A375 (cell line): ENCODE data around the gene ACAA1. TPM values are rescaled to one million over a fixed set of nuclear protein-coding genes. Genes with fewer than 3 reads are reported as not detected.

Experiments used
- small RNA-seq: library from RNA; depleted of rRNA; stranded (forward); fragments of <200 nt; gene quantifications from one replicate; pipeline ENCODE3, GENCODE V24; 2014
- total RNA-seq: library from RNA; depleted of rRNA; stranded (reverse); fragments of >200 nt; shearing (Covaris generic); gene quantifications from 2 replicates; pipeline ENCODE4 v1.2.3, GENCODE V29; 2014; rRNA removed

The ACAA1 gene
- total RNA-seq, result 17.7 and 26.8 TPM in 2 replicates

GRCh38 chr3:38136777-38137614, at the start of gene ACAA1:
Gene ACAA1 (minus strand): TSS chr3:38137127. CDS start chr3:38137035, 92 bp downstream.

GRCh38 chr3:38164952-38165721, 28.2 kb upstream of the ACAA1 start, which contains the start of gene OXSR1:
Gene OXSR1 (plus strand): TSS chr3:38165537. CDS start chr3:38165877, 340 bp downstream.

GRCh38 chr3:38138349-38139190, 1.6 kb upstream of the ACAA1 start, which contains the start of gene MYD88:
Gene MYD88 (plus strand): TSS chr3:38138661. CDS start chr3:38138701, 40 bp downstream.

Small RNA genes lying within 50 kb of the gene (small RNA-seq; reads per million reads assigned to genes)
- gene RF00019, result not detected

Other genes with a start within 250 kb of the ACAA1 start
- gene VILL, start 146.3 kb downstream of the ACAA1 start, total RNA-seq, result 2.0 and 2.9 TPM in 2 replicates
- 6.8 and 7.2 TPM in 2 replicates for gene PLCD1, start 107.5 kb downstream of the ACAA1 start, total RNA-seq
- gene DLEC1, start 97.9 kb downstream of the ACAA1 start, total RNA-seq, result 0.11 TPM in 1 of 2 replicates, not detected in the other
- 3.3 and 5.5 TPM in 2 replicates for gene MYD88, start 1.5 kb upstream of the ACAA1 start, total RNA-seq
- 39.6 and 40.4 TPM in 2 replicates for gene OXSR1, start 28.4 kb upstream of the ACAA1 start, total RNA-seq
- gene SLC22A13, start 128.7 kb upstream of the ACAA1 start, total RNA-seq, result 0.26 and 0.29 TPM in 2 replicates
- gene SLC22A14, start 145.2 kb upstream of the ACAA1 start, total RNA-seq, result 0.29 TPM in 1 of 2 replicates, not detected in the other
- gene XYLB, start 209.7 kb upstream of the ACAA1 start, total RNA-seq, result 14.2 and 18.5 TPM in 2 replicates